NCI-H1092 (cell line): ENCODE data around the gene AMD1.

Source experiments
- DNase-seq: peaks from one replicate; lab custom pipeline; 2025; lab: John Stamatoyannopoulos, UW

Gene AMD1

GRCh38 chr6:110939429-110940200 is 65.0 kb downstream of the AMD1 start:
- DNase-seq, result no peak

GRCh38 chr6:110944681-110945151 is 70.1 kb downstream of the AMD1 start:
- DNase-seq, result no peak
